Hepatocyte (in vitro differentiated cells): Measurements from ENCODE around the gene MAP2.

Source experiments
- CTCF ChIP-seq: fragments of 200-600 bp; sonication (generic); IDR thresholded peaks from 2 replicates; pipeline ENCODE4 v1.5.1; 2016; ENCODE audit warnings: antibody characterized with exemption, mild to moderate bottlenecking; ENCODE audit not compliant: poor library complexity
- EZH2 ChIP-seq: fragments of 200-600 bp; sonication (generic); IDR thresholded peaks from 2 replicates; pipeline ENCODE4 v1.6.1; 2016; ENCODE audit warnings: antibody characterized with exemption, mild to moderate bottlenecking, borderline replicate concordance
- EZH2phosphoT487 ChIP-seq: fragments of 200-600 bp; sonication (generic); IDR thresholded peaks from one replicate; pipeline ENCODE4 v1.6.1; 2018; ENCODE audit warnings: antibody characterized with exemption, mild to moderate bottlenecking, low read depth, moderate library complexity; ENCODE audit not compliant: unreplicated experiment, severe bottlenecking

GRCh38 chr2:209395652-209396051, 28.2 kb upstream of the MAP2 start:
- TF ChIP-seq CTCF (no peak), EZH2phosphoT487 (no peak), EZH2 (no peak)
